ENCODE measurements around the gene ASB18.

- TF ChIP-seq CTCF (conservative IDR thresholded peaks at IDR 0.05) (no peak), EZH2 (IDR thresholded peaks at IDR 0.05; ENCODE audit: low read depth) (no peak)
Measured at GRCh38 chr2:236291476-236291875, 27.3 kb upstream of the ASB18 start.
